ENCODE measurements around the gene FEV.
A peak's percentile ranks its signal among the peaks of the same experiment; 100 is the strongest.

FEV gene

GRCh38 chr2:219016721-219017120 lies 31.7 kb upstream of the FEV start:
- no peak for DNase-seq

GRCh38 chr2:219010873-219011272 lies 25.9 kb upstream of the FEV start:
- DNase-seq: no peak

- DNase-seq: peak; percentile 25
These were observed 25.3 kb upstream of the FEV start for GRCh38 chr2:219010162-219010756.

GRCh38 chr2:219009294-219009693 lies 24.3 kb upstream of the FEV start:
- DNase-seq: no peak

- DNase-seq: no peak
These were observed 19.0 kb upstream of the FEV start for GRCh38 chr2:219003979-219004378.

- no peak for DNase-seq
These were observed 18.3 kb upstream of the FEV start for GRCh38 chr2:219003267-219003634.

- peak; percentile 40 for DNase-seq
These were observed 17.6 kb upstream of the FEV start for GRCh38 chr2:219002395-219003266.

- no peak for DNase-seq
These were observed 16.8 kb upstream of the FEV start for GRCh38 chr2:219001577-219002394.

GRCh38 chr2:219001100-219001576 lies 16.2 kb upstream of the FEV start:
- no peak for DNase-seq

- no peak for DNase-seq
These were observed 15.6 kb upstream of the FEV start for GRCh38 chr2:219000569-219000960.

- DNase-seq: no peak
These were observed 15.0 kb upstream of the FEV start for GRCh38 chr2:218999881-219000568.

- DNase-seq: no peak
These were observed 14.3 kb upstream of the FEV start for GRCh38 chr2:218999021-218999880.

GRCh38 chr2:218998414-218999002 lies 13.5 kb upstream of the FEV start:
- DNase-seq: no peak

- peak; percentile 65 for DNase-seq
These were observed 12.7 kb upstream of the FEV start for GRCh38 chr2:218997731-218998130.

- no peak for DNase-seq
These were observed 12.0 kb upstream of the FEV start for GRCh38 chr2:218996937-218997336.

GRCh38 chr2:218995972-218996711 lies 11.2 kb upstream of the FEV start:
- peak; percentile 76 for DNase-seq

GRCh38 chr2:218995561-218995960 lies 10.6 kb upstream of the FEV start:
- DNase-seq: no peak

GRCh38 chr2:218993345-218994315 lies 8.6 kb upstream of the FEV start, which contains the start of gene CRYBA2:
Gene CRYBA2 (minus strand): TSS chr2:218993422. CDS start chr2:218993176, 246 bp downstream.
- DNase-seq: no peak

- DNase-seq: no peak
These were observed 7.8 kb upstream of the FEV start for GRCh38 chr2:218992703-218993344.

All from hematopoietic multipotent progenitor cell treated with erythropoietin and hydrocortisone succinate and interleukin-3 and kit ligand, for 8 days (in vitro differentiated cells).